Stimulated activated CD8-positive, alpha-beta memory T cell treated with anti-CD3 and anti-CD28 coated beads, Interleukin-15, amount 100 ng/mL, for 24 hours (primary cell): ENCODE data around the gene COL6A1.
"Not testable (repeated sequence)": the region's sequence is repeated elsewhere in the genome, so short reads cannot be mapped to it uniquely, and the experiment has no call there.

Experiments
- DNase-seq: peaks from one replicate; pipeline ENCODE4 v3.0.0-alpha.2; 2020; ENCODE audit warnings: low read depth

Gene COL6A1

DNA sequence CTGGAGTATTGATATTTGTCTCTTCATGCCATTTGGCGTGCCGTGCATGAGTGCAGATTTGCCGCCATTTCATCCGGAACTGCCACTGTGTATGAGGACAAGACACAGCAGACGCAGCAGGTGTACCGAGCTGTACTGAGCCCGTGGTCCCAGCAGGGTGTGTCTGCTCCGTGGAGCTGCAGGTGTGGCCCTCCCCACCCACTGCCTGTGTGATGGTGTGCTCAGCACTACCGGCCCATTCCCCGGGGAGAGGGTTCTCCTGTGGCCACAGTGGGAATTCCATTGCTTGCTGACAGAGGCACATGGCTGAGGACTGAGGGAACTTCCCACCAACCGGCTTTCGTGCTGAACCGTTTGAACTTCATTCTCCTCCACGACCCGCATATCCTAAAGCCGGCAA is 34.3 kb upstream of the COL6A1 start:
- no peak for DNase-seq

DNA sequence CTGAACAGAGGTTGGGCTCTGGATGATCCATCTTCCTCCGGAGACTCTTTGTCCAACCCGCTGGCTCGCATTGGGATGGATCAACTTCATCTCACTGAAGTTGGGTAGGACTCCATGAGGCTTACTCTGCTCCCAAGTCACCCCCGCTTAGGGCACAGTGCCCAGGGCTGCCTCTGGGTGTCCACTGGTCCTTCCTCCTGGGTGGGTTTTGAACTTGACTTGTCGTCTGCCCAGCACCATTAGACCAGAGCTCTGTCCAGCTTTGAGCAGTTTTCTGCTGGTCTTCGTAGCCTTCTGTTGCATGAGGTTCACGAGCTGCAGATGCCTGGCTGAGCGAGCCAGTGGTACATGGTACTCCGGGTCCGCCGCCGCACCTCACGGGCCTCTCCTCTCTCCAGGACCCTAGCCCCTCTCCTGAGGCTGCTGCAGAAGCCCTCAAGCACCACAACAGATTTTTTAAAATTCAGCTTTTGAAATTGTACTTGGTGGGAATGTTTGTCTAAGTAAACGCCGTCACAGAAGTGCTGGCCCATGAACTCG is 33.8 kb upstream of the COL6A1 start:
- no peak for DNase-seq

DNA sequence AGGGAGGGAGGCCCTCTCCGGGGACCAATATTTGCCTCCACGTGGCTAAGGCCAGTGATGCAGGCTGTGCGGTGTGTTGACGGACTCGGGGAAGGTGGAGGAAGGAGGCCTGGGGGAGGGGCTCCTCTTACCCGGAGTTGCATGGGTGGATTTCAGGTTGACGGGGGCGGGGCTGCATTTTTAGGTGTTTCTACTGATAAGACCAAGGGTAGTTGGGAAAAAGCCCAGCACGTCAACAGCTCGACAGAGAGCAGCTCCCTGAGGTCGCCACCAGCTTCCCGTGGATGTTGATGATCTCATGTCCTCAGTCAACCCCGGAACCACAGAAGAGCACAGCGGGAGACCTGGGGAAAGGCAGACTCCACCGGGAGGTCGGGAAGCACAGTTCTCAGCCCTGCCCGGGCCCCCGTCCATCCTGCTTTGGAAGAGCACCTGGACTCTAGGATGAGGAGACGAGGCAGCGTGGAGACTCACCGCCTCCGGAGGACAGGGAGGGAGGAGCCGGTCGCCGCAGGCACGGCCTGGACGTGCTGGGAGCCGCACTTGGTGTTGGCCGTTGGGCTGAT is 32.9 kb upstream of the COL6A1 start:
- DNase-seq = no peak

DNA sequence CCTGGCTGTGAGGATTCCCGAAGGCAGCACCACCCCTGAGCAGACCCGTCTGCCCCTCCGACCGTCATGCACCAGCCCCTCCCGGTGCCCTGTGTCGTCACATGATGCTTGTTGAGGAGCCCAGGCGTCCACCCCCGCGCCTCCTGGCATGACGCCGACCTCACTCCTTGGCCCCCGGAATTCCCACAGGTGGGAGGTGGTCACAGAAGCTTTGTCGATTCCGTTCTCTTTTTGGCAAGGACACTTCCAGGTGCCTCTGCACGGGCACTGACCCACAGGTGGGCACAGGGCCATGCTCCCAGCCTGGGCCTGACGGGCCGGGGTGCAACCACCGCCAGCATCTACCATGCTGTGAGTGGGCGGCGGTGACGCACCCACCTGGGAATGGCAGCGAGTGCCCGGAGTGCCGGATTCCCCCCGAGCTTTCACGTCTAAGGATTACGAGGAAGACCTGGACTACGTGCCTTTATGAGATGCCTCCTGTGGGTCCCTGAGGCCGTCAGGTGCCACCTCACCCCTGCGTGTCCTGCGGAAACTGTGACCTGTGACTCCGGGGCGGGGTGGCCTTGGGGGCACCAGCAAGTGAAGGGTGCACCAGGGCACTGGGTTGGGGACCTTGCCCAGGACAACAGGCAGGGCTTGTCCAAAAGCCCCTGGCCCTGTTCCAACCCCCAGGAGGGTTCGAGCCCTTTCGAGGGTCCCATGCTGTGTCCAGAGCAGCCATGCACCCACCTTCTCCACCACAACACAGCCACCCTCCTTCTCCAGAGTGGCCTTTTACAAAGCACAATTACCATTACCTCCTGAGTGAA is 31.4 kb upstream of the COL6A1 start:
- DNase-seq = no peak

DNA sequence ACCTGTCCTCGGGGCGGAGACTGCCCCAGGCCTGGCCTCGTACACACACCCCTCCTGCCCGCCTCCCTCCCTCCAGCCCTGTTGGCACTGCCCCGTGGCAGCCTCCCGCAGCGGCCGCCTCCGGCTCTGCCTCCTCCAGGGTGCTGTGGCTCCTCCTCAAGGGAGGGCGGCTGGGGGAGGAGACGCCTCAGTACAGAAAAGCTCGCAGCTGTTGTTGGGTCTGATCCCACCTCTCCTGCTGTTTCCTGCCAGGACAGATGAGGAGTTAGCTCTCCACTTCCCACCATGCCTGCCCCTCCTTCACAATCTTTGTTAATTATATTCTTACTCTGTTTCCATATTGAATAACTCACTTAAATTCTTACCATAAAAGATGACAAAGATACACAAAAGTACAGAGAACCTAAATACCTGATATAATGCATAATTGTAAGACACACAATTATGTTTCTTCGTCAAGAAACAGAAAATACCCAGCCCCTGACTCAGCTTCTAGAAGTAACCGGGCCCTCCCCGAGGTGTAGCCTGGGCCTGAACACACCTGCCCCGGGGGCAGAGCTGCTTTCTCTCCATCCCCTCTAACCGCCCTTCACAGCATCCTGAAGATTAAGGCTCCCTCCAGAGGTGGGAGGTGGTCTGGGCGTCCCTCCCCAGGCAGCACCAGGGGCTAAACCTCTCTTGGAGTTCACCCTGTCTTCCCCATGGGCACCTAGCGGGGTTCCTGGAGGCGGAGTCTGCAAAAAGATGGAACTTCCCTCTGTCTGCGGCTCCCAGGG is 30.6 kb upstream of the COL6A1 start:
- DNase-seq = no peak

DNA sequence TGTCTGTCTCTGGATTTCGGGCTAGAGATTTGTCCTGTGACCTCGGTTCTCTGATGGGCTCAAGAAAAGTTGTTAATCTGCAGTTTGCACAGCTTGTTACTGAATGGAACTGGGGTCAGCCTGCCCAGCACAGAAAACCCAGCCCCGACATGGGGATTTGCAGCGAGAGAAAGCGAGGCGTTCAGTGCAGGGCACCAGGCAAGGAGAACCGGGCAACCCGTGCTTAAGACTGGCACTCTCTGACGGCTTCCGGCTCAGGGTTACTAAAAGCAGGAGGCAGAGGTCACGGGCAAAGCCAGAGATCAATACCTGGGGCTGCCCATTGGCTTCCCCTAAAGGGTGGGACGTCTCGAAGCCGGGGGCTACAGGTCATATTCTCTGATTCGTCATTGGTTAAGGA is 29.9 kb upstream of the COL6A1 start:
- no peak for DNase-seq

DNA sequence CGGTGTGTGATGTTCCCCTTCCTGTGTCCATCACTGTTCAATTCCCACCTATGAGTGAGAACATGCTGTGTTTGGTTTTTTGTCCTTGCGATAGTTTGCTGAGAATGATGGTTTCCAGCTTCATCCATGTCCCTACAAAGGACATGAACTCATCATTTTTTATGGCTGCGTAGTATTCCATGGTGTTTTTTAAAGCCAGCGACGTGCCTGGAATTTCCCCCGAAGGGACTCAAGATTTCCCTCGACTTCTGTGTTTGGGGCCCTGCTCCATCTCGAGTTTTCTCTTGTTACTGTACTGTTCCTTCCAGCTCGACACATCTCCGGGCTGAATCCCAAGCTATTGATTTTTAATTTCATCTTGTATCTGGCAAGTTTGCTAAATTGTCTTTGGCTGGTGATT is 29.0 kb upstream of the COL6A1 start:
- DNase-seq = not testable (repeated sequence)

DNA sequence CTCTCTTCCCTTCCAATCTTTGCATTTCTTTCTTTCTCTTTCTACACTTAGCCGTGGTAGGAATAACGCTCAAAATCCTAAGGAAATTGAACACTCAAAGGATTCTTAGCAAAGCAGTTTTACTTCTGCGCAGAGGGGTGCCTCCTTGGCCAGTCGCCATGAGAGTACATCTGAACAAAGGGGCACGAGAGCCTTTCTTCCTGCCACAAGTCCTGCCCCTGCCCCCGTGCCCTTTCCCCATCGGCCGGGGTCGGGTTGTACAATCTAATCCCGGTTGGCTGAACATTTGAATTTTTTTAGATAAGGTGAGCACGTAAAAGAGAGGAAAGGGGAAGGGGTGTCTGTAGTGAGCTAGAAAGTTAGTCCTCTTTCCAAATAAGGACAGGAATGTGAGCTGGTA is 28.6 kb upstream of the COL6A1 start:
- DNase-seq = no peak

DNA sequence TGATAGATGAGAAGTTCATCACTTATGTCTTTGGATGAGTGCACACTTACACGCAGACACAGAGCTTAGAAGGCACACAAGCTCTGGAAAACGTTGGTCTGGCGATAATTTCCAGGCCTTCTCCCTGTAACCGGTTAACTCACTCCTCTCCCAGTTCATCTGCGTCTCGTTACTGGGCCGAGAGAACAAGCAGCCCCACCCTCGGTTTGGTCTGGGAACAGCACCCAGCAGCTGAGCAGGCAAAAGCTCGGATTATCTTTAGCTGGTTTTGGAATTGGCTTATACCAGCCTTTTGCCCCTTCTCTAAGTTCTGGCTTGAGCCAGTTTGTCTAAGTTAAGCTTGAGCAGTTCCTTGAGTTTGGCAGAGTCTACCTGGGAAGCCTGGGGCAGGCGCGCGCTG is 27.3 kb upstream of the COL6A1 start:
- DNase-seq = no peak

DNA sequence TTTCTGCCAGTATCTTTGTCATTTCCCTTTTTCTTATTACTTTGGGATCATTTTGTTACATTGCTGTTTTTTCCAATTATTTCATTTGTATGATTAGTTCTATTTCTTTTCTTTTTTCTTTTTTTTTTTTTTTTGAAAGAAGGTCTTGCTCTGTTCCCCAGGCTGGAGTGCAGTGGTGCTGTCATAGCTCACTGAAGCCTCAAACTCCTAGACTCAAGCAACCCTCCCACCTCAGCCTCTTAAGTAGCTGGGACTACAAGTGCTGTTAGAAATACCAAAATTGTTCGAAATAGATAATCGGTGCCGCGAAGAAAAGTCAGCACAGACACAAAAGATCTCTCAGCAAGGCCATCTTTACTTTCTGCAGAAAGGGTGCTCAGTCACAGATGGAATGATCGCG is 26.6 kb upstream of the COL6A1 start:
- no peak for DNase-seq

DNA sequence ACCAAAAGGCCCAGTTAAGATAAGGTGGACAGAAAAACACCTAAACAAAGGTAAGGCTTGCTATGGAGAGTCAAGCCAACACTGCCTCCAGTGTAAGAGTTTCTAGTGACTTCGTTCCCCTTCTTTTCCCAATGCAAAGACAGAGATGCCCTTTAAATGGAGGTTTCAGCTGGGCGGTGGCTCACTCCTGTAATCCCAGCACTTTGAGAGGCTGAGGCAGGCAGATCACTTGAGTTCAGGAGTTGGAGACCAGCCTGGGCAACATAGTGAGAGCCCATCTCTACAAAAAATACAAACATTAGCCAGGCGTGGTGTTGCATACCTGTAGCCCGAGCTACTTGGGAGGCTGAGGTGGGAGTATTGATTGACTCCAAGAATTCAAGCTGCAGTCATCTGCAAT is 24.0 kb upstream of the COL6A1 start:
- no peak for DNase-seq

DNA sequence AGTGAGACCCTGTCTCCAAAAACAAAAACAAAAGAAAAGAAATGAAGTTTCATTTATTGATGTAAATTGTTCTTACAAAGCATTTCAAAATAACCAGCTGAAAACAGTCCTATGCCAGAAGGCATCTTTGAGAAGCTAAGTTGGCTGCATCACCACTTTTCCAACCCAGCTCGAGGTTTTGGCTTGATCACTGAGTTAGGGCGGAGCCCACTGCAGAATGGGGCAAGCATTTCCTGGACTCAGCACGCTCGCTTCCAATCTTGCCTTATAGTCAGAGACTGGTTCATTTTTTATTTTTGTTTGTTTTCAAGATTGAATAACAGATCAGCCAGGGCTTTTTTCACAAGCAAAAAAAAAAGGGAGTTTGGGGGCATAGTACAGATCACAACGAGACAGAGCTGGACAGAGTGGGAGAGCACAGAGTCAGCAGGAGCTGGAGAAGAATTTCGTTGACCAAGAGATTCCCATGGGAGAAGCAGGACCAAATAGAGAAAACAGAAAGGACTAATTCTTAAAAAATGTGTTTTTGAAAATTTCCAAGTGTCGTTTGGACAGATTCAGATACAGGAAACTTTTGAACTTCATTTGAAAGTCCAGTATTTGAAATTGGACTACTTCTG is 23.5 kb upstream of the COL6A1 start:
- DNase-seq = no peak

DNA sequence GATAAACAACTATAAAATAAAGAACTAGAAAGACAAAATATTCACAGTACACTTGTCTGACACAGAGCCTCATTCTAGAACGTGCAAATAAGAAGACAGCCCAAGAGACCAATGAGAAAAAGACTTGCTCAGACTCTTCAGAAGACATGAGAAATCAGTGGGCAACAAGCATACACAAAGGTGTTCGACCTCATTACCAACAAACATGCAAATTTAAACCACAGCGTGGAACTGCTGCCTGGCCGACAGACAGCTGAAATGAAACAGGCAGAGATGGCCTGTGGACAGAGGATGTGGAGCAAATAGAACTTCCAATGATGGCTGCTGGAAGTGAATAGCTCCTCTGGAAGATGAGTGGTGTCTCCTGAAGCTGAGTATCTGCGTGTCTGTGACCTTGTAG is 22.4 kb upstream of the COL6A1 start:
- DNase-seq = no peak

DNA sequence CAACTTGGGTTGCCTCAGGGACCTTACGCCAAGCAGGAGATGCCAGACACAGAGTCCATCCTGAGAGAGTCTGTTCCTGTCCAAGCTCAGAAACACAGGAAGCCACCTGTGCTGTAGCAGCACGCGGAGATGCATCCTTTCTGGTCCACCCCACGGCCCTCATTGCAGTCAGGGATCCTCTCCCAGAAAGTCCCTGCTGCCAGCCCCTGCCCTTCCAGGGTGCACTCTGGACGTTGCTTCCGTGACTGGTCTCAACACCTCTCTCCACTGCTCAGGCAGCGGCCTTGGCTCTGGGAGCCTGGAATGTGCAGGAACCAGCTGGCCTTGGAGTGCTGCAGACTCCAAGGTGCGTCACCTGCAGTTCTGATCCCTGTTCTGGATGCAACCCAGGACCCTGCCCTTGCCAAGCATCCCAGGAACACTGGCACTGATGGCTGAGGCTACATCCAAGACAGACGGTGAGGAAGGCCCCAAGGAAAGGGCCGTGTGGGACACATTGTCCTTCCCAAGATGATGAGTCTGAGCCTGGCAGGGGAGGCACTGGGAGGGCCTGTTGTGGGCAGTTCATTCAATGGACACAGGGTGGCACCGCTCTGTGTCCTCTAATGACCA is 21.7 kb upstream of the COL6A1 start:
- no peak for DNase-seq

DNA sequence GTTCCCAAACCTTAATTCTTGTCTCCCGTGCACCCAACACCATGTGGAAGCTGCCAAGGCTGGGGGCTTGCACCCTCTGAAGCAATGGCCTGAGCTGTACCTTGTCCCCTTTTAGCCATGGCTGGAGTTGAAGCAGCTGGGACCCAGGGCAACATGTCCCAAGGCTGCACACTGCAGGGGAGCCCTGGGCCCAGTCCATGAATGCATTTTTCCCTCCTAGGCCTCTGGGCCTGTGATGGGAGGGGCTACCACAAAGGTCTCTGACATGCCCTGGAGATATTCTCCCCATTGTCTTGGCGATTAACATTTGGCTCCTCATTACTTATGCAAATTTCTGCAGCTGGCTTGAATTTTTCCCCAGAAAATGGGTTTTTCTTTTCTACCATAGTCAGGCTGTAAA is 20.2 kb upstream of the COL6A1 start:
- not testable (repeated sequence) for DNase-seq

DNA sequence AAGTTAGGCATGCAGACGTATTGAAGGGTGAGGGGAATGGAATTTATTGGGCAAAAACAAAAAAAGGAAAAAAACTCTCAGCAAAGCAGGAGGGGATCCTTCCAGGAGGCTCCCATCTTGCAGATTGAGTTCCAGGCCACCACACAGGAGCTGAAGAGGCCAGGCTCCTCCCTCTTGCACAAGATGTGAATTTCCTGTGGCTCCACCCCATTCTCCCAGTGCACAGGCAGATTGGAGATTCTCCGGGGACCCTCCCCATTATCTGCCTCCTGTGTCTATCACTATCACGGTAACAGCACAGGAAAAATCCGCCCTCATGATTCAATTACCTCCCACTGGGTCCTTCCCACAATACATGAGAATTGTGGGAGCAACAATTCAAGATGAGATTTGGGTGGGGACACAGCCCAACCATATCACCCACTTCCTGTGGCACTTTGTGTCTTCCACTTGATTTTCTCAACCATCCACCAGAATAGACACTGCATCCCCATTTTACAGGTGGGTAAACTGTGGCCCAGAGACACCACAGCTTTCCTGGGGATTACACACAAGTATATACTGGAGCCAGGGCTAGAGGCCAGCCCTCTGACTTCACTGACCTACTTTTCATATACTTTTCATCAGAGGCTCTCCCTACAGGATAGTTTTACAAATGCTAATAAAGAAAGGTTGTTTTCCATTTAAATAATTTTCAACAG is 18.9 kb upstream of the COL6A1 start:
- no peak for DNase-seq

DNA sequence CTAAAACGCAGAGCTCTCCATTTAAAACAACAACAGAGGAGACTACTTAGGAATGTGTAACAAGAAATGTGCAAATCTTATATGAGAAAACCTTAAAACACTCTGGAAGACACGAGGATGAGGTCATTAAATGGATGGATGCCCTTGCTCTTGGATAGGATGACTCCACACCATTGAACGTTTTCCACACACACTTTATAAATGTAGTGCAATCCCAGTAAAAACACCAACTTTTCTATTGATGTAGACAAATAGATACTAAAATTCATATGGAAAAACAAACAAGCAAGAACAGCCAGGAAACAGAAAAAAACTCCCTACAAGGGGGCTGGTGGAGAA is 18.4 kb upstream of the COL6A1 start:
- DNase-seq = no peak

DNA sequence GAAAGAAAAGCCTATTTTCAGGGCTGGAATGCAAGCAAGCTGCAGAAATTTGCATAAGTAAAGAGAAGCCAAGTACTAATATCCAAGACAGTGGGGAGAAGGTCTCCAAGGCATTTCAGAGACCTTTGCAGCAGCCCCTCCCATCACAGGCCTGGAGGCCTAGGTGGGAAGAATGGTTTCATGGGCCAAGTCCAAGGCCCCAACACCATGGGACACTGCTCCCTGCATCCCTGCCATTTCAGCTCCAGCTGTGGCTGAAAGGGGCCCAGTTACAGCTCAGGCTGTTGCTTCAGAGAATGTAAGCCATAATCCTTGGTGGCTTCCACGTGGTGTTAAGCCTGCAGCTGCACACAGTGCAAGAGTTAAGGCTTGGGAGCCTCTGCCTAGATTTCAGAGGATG is 16.9 kb upstream of the COL6A1 start:
- DNase-seq = no peak

DNA sequence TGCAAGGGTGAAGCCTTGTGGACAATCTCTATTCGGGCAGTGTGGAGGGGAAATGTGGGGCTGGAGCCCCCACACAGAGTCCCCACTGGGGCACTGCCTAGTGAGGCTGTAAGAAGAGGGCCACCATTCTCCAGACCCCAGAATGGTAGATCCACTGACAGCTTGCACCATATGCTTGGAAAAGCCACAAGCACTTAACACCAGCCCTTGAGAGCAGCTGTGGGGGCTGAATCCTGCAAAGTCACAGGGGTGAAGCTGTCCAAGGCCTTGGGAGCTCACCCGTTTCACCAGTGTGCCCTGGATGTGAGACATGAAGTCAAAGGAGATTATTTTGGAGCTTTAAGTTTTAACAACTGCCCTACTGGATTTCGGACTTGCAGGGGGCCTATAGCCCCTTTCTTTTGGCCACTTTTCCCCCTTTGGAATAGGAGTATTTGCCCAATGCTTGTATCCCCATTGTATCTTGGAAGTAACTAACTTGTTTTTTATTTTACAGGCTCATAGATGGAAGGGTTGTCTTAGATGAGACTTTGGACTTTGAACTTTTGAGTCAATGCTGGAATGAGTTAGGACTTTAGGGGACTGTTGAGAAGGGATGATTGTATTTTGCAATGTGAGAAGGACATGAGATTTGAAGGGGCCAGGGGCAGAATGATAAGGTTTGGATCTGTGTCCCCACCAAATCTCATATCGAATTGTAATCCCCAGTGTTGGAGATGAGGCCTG is 16.3 kb upstream of the COL6A1 start:
- no peak for DNase-seq

DNA sequence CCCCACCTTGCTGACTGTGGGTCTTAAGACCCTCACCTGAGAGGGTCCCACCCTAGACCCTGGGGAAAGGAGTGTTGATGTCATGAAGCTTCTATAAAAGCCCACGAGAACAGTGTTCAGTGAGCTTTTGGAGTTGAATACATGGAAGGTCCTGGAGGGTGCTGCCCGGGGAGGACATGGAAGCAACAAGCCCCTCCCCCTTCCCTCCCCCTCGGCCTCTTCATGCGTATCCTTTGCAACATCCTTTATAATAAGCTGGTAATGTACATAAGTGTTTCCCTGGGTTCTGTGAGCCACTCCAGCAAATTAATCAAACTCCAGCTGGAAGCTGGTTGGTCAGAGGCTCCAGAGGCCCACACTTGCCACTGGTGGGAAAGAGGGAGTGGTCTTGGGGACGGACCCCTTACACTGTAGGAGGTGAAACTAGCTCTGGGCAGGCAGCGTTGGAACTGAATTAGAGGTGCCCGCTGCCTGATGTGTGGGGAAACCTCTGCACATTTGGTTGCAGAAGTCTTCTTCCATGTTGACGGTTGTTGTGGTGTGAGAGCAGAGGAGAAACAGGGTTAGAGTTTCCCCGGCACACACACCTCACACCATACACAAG is 14.7 kb upstream of the COL6A1 start:
- DNase-seq = no peak
